Adrenal gland (tissue), 12 donors: ENCODE measurements around the gene ARID5A. TPM values are rescaled to one million over a fixed set of nuclear protein-coding genes. Genes with fewer than 3 reads are reported as not detected.

Experiments
- DNase-seq, 7 donors: peaks; one replicate each; pipeline ENCODE4 v3.0.0-alpha.2; 2019 to 2020
- H3K27ac ChIP-seq, 5 donors: fragments of 200-600 bp; sonication (generic) in 4 of 5; 1 replicate in 3 of 5; 2 replicates in 2 of 5; pipeline versions ENCODE4 v1.5.1 to v1.8.0; 2016 to 2020; ENCODE audit warnings: mild to moderate bottlenecking in 1 of 5
- H3K27me3 ChIP-seq: fragments of 200-600 bp; 2 replicates; pipeline ENCODE4 v1.8.0; 2021
- H3K36me3 ChIP-seq, 2 donors: fragments of 200-600 bp; replicated peaks in 1 of 2; 1 replicate in 1 of 2; 2 replicates in 1 of 2; pipeline versions ENCODE4 v1.5.1 to v1.8.0; 2018 to 2022
- H3K4me1 ChIP-seq, 2 donors: fragments of 200-600 bp; replicated peaks in 1 of 2; 1 replicate in 1 of 2; 2 replicates in 1 of 2; pipeline versions ENCODE4 v1.5.1 to v1.8.0; 2018 to 2021
- H3K4me3 ChIP-seq, 4 donors: fragments of 200-600 bp; sonication (generic) in 3 of 4; one replicate each; pipeline ENCODE4 v1.5.1; 2016 to 2018
- H3K9me3 ChIP-seq, 3 donors: fragments of 200-600 bp; sonication (generic) in 1 of 3; replicated peaks in 1 of 3; 1 replicate in 2 of 3; 2 replicates in 1 of 3; pipeline versions ENCODE4 v1.5.1 to v1.8.0; 2016 to 2021
- POLR2A ChIP-seq, 2 donors: fragments of 450-650 bp; IDR thresholded peaks; one replicate each; pipeline ENCODE4 v1.6.1; 2017; ENCODE audit warnings: antibody characterized with exemption in 2 of 2, mild to moderate bottlenecking in 2 of 2, moderate library complexity in 1 of 2
- WGBS, 4 donors: extraction: QIAGEN DNeasy Blood & Tissue Kit in 2 of 4; methylation state at CpG; one replicate each; pipeline versions ENCODE4 v1.1.5 to v1.1.7; 2013 to 2017; 5-methylcytosine and 5-hydroxymethylcytosine counted together
- intact Hi-C, 2 donors: fragments of 100-400 bp; cut with DNase I; formaldehyde crosslinking; loops; one replicate each; pipeline versions ENCODE4 v1.14.1 to v1.15.0; 2022 to 2023
- polyA plus RNA-seq, 3 donors: library from polyadenylated mRNA; stranded (reverse); fragments of 200-250 nt in 2 of 3; fragments of 350-450 nt in 1 of 3; fragmentation: Illumina TruSeq in 1 of 3; extraction: RNeasy Lipid Tissue Mini Kit (QIAGEN cat#74804) in 1 of 3; gene quantifications; one replicate each; pipeline ENCODE4 v1.2.3, GENCODE V29; 2013 to 2014
- total RNA-seq, 9 donors: library from RNA; depleted of rRNA in 4 of 9; stranded (reverse); fragments of >200 nt in 4 of 9; fragments of 120-200 nt in 1 of 9; fragmentation: NEBNext Ultra II Directional in 1 of 9; extraction: Animal tissue kit (Norgen Biotek cat#: 25700) in 1 of 9; gene quantifications; one replicate each; pipeline versions ENCODE4 v1.1.0 to v1.2.4, GENCODE V29; 2013 to 2023
- TF ChIP-seq, protein P1 (sequence below), 6 experiments: fragments of 450-650 bp in 4 of 6; fragments of 200-600 bp in 2 of 6; sonication (generic) in 1 of 6; IDR thresholded peaks; 1 replicate in 5 of 6; 2 replicates in 1 of 6; pipeline versions ENCODE4 v1.5.1 to v1.8.0; 2016 to 2021; ENCODE audit warnings: antibody characterized with exemption in 6 of 6, mild to moderate bottlenecking in 2 of 6, moderate library complexity in 1 of 6
- donor health status: healthy with polysubstance abuse.
- donor health status: Bipolar disorder and iron deficiency.
- donor health status: DM: yes; HTN: yes; CAD: no.
- donor health status: DM: no; HTN: no; CAD: no.
- donor health status: DM: no; HTN: no; CAD: no.
- donor health status: DM: yes; HTN: yes; CAD: no.

ARID5A gene
- total and polyA plus RNA-seq, 12 donors = 0.94 to 39.6 (median 14.3) TPM

GRCh38 chr2:96547203-96547641, 10.7 kb downstream of the ARID5A start:
- 86 to 93% (median 91%) methylated on average over 4 to 7 of the region's 7 CpGs for WGBS, 4 donors

DNA sequence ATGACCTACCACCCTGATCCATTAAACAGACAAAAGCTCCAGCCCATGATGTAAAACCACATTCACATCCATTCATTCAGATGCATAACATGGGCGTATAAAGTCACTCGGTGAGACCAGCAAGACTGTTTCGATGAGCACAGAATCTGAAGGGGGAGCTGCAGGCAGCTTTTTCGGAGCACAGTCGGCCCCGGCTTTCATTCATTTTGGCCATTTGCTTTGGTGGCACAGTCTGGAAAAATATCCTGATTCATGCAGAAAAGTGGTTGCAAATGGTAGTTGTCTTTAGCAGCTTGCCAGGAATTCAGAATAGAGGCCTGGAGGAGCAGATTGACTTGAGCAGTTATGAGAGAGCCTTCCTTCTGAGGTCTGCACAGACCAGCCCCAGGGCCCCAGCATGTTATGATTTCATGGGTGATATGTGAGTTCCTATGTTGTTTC, 11.2 kb downstream of the ARID5A start:
- no peaks in the 10 kb centered on the region for H3K9me3 ChIP-seq
- DNase-seq = peak in 1 of 7 donors; percentile 5
- intact Hi-C loops = no loop called here
- H3K36me3 ChIP-seq = peaks cover 0 to 34% of the 10 kb centered on the region in 2 donors
- H3K4me1 ChIP-seq = no peaks in the 10 kb centered on the region
- no peak overlapping the region for H3K4me3 ChIP-seq
- H3K27ac ChIP-seq = no peak overlapping the region
- 81 to 91% (median 84%) methylated on average over 6 of the region's 6 CpGs for WGBS, 4 donors
- no peaks in the 10 kb centered on the region for H3K27me3 ChIP-seq
- no peak for TF ChIP-seq POLR2A (IDR thresholded peaks at IDR 0.05)
- TF ChIP-seq, protein P1, sequence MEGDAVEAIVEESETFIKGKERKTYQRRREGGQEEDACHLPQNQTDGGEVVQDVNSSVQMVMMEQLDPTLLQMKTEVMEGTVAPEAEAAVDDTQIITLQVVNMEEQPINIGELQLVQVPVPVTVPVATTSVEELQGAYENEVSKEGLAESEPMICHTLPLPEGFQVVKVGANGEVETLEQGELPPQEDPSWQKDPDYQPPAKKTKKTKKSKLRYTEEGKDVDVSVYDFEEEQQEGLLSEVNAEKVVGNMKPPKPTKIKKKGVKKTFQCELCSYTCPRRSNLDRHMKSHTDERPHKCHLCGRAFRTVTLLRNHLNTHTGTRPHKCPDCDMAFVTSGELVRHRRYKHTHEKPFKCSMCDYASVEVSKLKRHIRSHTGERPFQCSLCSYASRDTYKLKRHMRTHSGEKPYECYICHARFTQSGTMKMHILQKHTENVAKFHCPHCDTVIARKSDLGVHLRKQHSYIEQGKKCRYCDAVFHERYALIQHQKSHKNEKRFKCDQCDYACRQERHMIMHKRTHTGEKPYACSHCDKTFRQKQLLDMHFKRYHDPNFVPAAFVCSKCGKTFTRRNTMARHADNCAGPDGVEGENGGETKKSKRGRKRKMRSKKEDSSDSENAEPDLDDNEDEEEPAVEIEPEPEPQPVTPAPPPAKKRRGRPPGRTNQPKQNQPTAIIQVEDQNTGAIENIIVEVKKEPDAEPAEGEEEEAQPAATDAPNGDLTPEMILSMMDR (IDR thresholded peaks at IDR 0.05) = no peak

More at GRCh38 chr2:96547203-96547641, 10.7 kb downstream of the ARID5A start:
- H3K36me3 ChIP-seq = peaks cover 0 to 34% of the 10 kb centered on the region in 2 donors
- intact Hi-C loops = no loop called here
- no peak overlapping the region for H3K4me3 ChIP-seq
- no peaks in the 10 kb centered on the region for H3K9me3 ChIP-seq
- H3K27me3 ChIP-seq = no peaks in the 10 kb centered on the region
- no peak overlapping the region for H3K27ac ChIP-seq
- DNase-seq = peak in 1 of 7 donors; percentile 0
- no peak for TF ChIP-seq POLR2A (IDR thresholded peaks at IDR 0.05)
- TF ChIP-seq, protein P1 (IDR thresholded peaks at IDR 0.05) = no peak
- H3K4me1 ChIP-seq = no peaks in the 10 kb centered on the region

DNA sequence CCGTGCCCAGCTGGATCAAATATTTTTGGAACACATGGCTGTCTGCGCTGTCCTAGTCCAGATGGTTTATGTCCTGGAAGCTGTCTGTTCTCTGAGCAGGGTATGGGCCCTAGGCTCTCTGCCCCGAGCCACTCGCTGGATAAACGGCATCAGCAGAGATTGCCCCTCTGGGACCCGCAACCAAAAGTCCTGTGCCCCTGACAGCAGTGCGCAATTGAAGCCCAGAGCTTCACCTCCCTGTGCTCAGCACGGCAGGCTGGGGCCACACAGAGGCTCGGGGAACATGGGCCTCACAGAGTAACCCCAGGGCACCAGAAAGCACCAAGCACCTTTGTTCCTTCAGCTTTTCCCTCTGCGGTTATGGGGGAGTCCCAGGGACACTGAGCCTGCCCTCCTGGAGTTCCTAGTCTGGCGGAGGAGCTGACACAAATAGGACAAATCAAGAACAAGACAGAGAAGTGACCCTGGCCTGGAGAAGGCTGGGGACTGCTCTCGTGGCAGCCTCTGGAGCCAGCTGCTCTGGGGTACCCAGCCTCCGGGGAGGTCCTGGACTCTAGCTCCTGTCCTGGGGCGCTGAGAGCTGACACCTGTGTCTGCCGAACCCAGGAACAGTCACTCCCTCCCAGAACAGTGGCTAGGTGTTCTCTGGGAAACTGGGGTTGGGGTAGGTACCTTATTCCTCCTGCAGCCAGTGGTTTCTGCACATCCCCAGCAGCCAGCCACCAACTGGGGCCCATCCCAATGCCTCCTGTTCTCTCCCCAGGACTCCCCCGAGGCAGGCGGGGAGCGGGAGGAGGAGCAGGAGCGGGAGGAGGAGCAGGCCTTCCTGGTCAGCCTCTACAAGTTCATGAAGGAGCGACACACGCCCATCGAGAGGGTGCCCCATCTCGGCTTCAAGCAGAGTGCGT, 12.3 kb downstream of the ARID5A start:
- 85 to 91% (median 88%) methylated on average over 10 to 24 of the region's 24 CpGs for WGBS, 4 donors
- Histone ChIP-seq H3K9me3 (no peaks in the 10 kb centered on the region), H3K27me3 (no peaks in the 10 kb centered on the region), H3K4me3 (no peak overlapping the region), H3K4me1 (no peaks in the 10 kb centered on the region), H3K27ac (no peak overlapping the region), H3K36me3 (peaks cover 0 to 34% of the 10 kb centered on the region in 2 donors)
- TF ChIP-seq, protein P1 (IDR thresholded peaks at IDR 0.05) = no peak
- TF ChIP-seq POLR2A (IDR thresholded peaks at IDR 0.05) = no peak
- peak in 1 of 7 donors; percentile 8 for DNase-seq
- intact Hi-C loops = no loop called here

DNA sequence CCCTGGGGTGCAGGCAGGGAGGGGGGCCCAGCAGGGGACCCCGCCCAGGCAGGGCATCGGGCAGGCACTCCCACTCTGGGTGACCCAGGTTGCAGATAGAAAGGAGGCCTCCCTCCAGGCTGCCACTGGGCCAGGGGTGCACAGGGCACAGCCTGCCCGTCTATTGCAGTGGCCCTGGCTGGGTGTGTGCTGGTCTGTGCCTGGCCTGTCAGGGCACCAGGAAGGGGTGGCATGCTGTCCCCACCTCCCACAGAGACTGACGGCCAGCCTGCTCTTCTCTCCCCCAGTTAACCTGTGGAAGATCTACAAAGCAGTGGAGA, 12.9 kb downstream of the ARID5A start:
- peak in 1 of 7 donors; percentile 9 for DNase-seq
- 70 to 82% (median 74%) methylated on average over 2 to 4 of the region's 4 CpGs for WGBS, 4 donors
- H3K27ac ChIP-seq = no peak overlapping the region
- intact Hi-C loops = no loop called here
- H3K4me1 ChIP-seq = peaks cover 0 to 5% of the 10 kb centered on the region in 2 donors
- no peak for TF ChIP-seq POLR2A (IDR thresholded peaks at IDR 0.05)
- TF ChIP-seq, protein P1 (IDR thresholded peaks at IDR 0.05) = no peak
- H3K27me3 ChIP-seq = no peaks in the 10 kb centered on the region
- no peaks in the 10 kb centered on the region for H3K9me3 ChIP-seq
- no peak overlapping the region for H3K4me3 ChIP-seq
- H3K36me3 ChIP-seq = peaks cover 0 to 34% of the 10 kb centered on the region in 2 donors
